GM20000 (cell line): ENCODE results near the gene SETD6.

Experiments used
- DNase-seq: peaks from one replicate; pipeline ENCODE4 v3.0.0; 2012; ENCODE audit warnings: low spot score
- TF ChIP-seq, protein P1 (sequence below): IDR thresholded peaks from 2 replicates; pipeline ENCODE4 v1.5.1; 2012; ENCODE audit warnings: mild to moderate bottlenecking, control low read depth; ENCODE audit errors: extremely low read depth, missing control alignments

The SETD6 gene, protein sequence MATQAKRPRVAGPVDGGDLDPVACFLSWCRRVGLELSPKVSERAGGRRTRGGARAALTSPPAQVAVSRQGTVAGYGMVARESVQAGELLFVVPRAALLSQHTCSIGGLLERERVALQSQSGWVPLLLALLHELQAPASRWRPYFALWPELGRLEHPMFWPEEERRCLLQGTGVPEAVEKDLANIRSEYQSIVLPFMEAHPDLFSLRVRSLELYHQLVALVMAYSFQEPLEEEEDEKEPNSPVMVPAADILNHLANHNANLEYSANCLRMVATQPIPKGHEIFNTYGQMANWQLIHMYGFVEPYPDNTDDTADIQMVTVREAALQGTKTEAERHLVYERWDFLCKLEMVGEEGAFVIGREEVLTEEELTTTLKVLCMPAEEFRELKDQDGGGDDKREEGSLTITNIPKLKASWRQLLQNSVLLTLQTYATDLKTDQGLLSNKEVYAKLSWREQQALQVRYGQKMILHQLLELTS

DNA sequence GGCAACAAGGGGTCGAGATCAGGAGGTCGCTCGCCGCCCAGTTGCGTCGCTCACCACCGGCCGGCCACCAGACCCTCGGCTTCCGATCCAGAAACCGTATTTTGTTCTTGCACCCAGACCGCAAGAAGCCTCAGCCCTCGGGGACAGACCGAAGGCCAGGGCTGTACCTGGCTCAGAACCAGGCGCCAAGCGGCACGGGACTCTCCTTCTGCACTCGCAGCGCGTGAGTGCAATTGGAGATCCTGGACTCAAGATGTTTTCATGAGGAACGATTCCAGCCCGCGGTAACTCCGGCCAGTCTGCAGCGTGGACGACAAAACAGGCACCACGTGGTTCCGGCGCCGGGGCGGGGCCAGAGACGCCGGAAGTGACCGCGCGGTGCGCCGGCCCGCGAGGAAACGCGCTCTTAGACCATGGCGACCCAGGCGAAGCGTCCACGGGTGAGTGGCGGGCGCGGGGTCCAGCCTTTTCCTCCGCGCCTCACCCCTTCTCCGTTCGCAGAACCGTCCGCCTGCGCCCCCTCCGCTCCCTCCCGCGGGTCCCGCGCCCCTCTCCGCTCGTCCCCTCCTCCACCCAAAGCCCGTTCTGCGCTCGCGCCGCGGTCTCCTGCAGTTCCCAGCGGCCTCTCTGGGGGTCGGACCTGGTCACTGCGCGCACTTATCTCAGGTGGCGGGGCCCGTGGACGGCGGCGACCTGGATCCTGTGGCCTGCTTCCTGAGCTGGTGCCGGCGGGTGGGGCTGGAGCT, at the start of gene SETD6:
SETD6 (plus strand) TSS at position 393 of the 746 bp plus-strand sequence; CDS start at position 414, 21 bp downstream.
- TF ChIP-seq, protein P1, sequence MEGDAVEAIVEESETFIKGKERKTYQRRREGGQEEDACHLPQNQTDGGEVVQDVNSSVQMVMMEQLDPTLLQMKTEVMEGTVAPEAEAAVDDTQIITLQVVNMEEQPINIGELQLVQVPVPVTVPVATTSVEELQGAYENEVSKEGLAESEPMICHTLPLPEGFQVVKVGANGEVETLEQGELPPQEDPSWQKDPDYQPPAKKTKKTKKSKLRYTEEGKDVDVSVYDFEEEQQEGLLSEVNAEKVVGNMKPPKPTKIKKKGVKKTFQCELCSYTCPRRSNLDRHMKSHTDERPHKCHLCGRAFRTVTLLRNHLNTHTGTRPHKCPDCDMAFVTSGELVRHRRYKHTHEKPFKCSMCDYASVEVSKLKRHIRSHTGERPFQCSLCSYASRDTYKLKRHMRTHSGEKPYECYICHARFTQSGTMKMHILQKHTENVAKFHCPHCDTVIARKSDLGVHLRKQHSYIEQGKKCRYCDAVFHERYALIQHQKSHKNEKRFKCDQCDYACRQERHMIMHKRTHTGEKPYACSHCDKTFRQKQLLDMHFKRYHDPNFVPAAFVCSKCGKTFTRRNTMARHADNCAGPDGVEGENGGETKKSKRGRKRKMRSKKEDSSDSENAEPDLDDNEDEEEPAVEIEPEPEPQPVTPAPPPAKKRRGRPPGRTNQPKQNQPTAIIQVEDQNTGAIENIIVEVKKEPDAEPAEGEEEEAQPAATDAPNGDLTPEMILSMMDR = no peak

DNA sequence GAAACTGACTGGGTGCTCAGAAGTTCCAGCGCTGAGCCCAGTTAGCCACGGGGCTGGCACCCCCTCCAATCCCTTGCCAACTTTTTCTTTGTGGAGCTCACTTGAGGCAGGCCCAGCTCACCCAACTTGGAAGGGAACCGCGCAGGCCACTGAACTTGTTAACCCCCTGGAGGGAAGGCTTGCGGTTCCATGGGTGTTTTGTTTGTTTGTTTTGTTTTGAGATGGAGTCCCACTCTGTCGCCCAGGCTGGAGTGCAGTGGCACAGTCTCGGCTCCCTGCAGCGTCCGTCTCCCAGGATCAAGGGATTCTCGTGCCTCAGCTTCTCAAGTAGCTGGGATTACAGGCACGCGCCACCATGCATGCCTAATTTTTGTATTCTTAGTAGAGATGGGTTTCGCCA, 49.5 kb upstream of the SETD6 start:
- no peak for DNase-seq
- TF ChIP-seq, protein P1 = no peak

More for the DNA sequence above, at the start of gene SETD6:
- peak; percentile 93 for DNase-seq

DNA sequence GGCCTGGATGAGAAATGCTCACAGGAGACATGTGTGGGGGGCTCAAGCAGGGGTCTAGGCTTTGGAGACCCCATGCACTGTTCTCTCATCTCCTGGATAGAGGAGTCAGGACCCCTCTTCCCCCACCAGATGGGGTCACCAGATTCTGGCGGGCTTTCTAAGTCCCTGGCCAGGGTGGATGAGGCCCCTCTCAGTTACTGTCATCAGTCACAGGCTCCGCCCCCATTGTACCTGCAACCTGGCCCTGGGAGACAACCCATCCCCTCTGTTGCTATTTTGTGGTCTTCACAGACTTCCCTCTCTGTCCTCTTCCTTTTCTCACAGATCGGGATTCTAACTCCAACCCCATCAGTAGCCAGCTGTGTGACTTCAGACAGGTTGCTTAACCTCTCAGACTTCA, 48.9 kb upstream of the SETD6 start:
- TF ChIP-seq, protein P1 = no peak
- DNase-seq = no peak

DNA sequence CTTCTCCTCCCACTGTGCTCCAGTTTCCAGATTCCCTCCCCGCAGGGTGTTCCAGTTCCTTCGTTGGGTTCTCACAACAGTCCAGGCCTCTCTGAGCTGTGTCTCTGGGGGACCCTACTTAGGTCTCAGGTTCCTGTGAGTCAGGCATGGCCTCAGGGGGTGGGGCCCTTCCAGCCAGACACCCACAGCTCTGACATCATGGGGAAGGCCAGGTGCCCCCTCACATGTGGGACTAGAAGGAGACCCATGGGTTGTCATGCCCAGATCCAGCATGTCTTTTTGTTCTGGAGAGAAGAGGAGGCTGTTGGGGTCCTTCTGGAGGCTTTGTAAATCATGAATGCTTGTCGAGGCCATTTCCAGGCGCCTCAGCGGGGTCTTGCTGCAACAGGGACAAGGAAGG, 47.4 kb upstream of the SETD6 start:
- TF ChIP-seq, protein P1 = no peak
- DNase-seq = no peak

DNA sequence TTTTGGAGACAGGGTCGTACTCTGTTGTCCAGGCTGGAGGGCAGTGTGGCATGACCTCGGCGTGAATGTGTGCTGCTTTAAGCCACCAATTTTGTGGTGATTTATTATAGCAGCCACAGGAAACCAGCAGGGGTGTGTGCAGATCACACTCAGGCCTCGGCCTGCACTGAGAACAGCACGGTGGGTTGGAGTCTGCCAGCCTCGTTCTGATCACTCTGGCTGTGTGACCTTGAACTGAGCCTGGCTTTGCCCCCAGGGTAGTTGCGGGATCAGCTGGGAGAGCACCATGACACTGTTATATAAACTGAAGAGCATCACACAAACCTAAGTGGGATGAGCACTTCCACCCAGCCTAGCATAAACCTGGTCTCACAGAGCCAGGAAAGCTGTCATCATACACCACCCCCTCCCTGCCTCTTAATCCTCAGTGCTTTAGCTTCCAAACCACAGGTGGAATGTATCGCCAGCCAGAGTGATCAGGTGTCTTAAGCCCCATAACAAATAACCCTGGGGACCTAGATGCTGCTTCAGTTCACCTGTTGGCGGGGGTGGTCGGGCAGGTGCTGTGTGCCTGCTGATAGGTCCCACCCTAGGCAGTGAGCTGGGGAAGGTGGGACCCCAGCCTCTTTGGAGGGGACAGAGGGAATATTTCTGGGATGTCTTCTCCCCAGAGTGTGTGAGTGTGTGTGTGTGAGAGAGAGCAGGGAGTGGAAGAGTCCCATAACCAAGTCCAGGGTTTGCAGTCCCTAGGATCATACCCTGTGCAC, 43.9 kb upstream of the SETD6 start:
- TF ChIP-seq, protein P1 = no peak
- no peak for DNase-seq

DNA sequence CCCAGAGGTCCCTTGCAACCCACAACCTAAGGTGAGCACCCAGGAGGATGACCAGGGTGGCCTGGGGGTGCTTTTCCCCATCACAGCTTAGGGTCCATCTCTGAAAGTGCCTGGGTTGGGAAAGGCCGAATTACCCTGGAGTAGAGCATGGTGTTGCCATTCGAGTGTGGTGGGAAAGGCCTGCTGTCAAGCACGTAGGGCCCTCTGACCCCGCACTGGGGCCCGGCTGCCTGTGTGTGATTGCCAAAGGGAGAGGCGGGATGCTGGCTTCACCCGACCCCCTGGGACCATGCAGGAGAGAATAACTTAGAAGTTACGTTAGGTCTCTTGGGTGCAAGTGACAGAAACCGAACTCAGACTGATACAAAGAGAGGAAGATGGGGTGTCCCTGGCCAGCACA, 43.1 kb upstream of the SETD6 start:
- no peak for DNase-seq
- TF ChIP-seq, protein P1 = no peak
